Uterus (tissue), 4 donors: ENCODE results near the gene CARMIL3. TPM values are rescaled to one million over a fixed set of nuclear protein-coding genes. Genes with fewer than 3 reads are reported as not detected.

Experiments used
- DNase-seq, 2 donors: peaks; one replicate each; pipeline ENCODE4 v3.0.0-alpha.2; 2019 to 2020
- H3K27ac ChIP-seq, 2 donors: fragments of 200-600 bp; sonication (generic); 1 replicate in 1 of 2; 2 replicates in 1 of 2; pipeline ENCODE4 v1.5.1; 2016 to 2018
- H3K27me3 ChIP-seq, 2 donors: fragments of 200-600 bp; sonication (generic); one replicate each; pipeline ENCODE4 v1.5.1; 2018 to 2019; ENCODE audit warnings: control low read depth in 1 of 2
- H3K36me3 ChIP-seq, 2 donors: fragments of 200-600 bp; sonication (generic); one replicate each; pipeline ENCODE4 v1.5.1; 2019; ENCODE audit warnings: control low read depth in 1 of 2
- H3K4me1 ChIP-seq, 2 donors: fragments of 200-600 bp; sonication (generic); one replicate each; pipeline ENCODE4 v1.5.1; 2018 to 2019; ENCODE audit warnings: control low read depth in 1 of 2
- H3K4me3 ChIP-seq, 2 donors: fragments of 200-600 bp; sonication (generic); 1 replicate in 1 of 2; 2 replicates in 1 of 2; pipeline ENCODE4 v1.5.1; 2018 to 2019; ENCODE audit warnings: mild to moderate bottlenecking in 1 of 2
- H3K9me3 ChIP-seq, 2 donors: fragments of 200-600 bp; sonication (generic); one replicate each; pipeline ENCODE4 v1.5.1; 2019; ENCODE audit warnings: control low read depth in 1 of 2
- CTCF ChIP-seq, 4 experiments: fragments of 200-600 bp in 2 of 4; fragments of 450-650 bp in 2 of 4; sonication (generic) in 2 of 4; IDR thresholded peaks; one replicate each; pipeline ENCODE4 v1.5.1; 2016 to 2019; ENCODE audit warnings: antibody characterized with exemption in 4 of 4, mild to moderate bottlenecking in 2 of 4, moderate library complexity in 1 of 4
- POLR2A ChIP-seq, 2 donors: fragments of 450-650 bp; IDR thresholded peaks; one replicate each; pipeline ENCODE4 v1.6.1; 2016; ENCODE audit warnings: antibody characterized with exemption in 2 of 2, mild to moderate bottlenecking in 1 of 2, moderate library complexity in 1 of 2
- intact Hi-C: fragments of 100-400 bp; cut with DNase I; formaldehyde crosslinking; loops from one replicate; pipeline ENCODE4 v1.15.1; 2023; ENCODE audit warnings: low total_unique reads
- total RNA-seq, 4 donors: library from RNA; depleted of rRNA in 3 of 4; stranded (reverse); fragments of >200 nt in 3 of 4; gene quantifications; one replicate each; pipeline versions ENCODE4 v1.1.0 to v1.2.4, GENCODE V29; 2014 to 2023
- donor health status: DM: yes; HTN: yes; CAD: no.

Gene CARMIL3
- total RNA-seq, 4 donors from 2014 or later: 0.21 to 0.48 TPM; not detected in 2

- no peak for DNase-seq
- Histone ChIP-seq H3K4me1 (no peaks in the 10 kb centered on the region), H3K27me3 (no peaks in the 10 kb centered on the region), H3K9me3 (no peaks in the 10 kb centered on the region), H3K36me3 (no peaks in the 10 kb centered on the region), H3K27ac (no peak overlapping the region), H3K4me3 (no peak overlapping the region)
- TF ChIP-seq POLR2A (IDR thresholded peaks at IDR 0.05): no peak
- no peak for TF ChIP-seq CTCF (IDR thresholded peaks at IDR 0.05)
- intact Hi-C loops: no loop called here
Measured at GRCh38 chr14:24072881-24073877, 21.4 kb downstream of the CARMIL3 start.

GRCh38 chr14:24074625-24075484 lies 23.0 kb downstream of the CARMIL3 start:
- no peaks in the 10 kb centered on the region for H3K9me3 ChIP-seq
- H3K4me1 ChIP-seq: no peaks in the 10 kb centered on the region
- H3K27me3 ChIP-seq: no peaks in the 10 kb centered on the region
- no peak for DNase-seq
- H3K27ac ChIP-seq: no peak overlapping the region
- intact Hi-C loops: no loop called here
- H3K4me3 ChIP-seq: no peak overlapping the region
- no peaks in the 10 kb centered on the region for H3K36me3 ChIP-seq
- TF ChIP-seq CTCF (IDR thresholded peaks at IDR 0.05) (no peak), POLR2A (IDR thresholded peaks at IDR 0.05) (no peak)

- TF ChIP-seq CTCF (IDR thresholded peaks at IDR 0.05) (no peak), POLR2A (IDR thresholded peaks at IDR 0.05) (no peak)
- Histone ChIP-seq H3K9me3 (no peaks in the 10 kb centered on the region), H3K36me3 (no peaks in the 10 kb centered on the region), H3K4me3 (no peak overlapping the region), H3K4me1 (no peaks in the 10 kb centered on the region), H3K27ac (no peak overlapping the region), H3K27me3 (no peaks in the 10 kb centered on the region)
- intact Hi-C loops: no loop called here
- DNase-seq: no peak
Measured at GRCh38 chr14:24075485-24076301, 23.9 kb downstream of the CARMIL3 start.

GRCh38 chr14:24076302-24076601 lies 24.4 kb downstream of the CARMIL3 start:
- Histone ChIP-seq H3K27me3 (no peaks in the 10 kb centered on the region), H3K4me1 (no peaks in the 10 kb centered on the region), H3K9me3 (no peaks in the 10 kb centered on the region), H3K27ac (no peak overlapping the region), H3K4me3 (no peak overlapping the region), H3K36me3 (no peaks in the 10 kb centered on the region)
- TF ChIP-seq POLR2A (IDR thresholded peaks at IDR 0.05): no peak
- TF ChIP-seq CTCF (IDR thresholded peaks at IDR 0.05): no peak
- intact Hi-C loops: no loop called here
- no peak for DNase-seq
